Left lobe of liver (tissue), 2 donors: ENCODE measurements around the gene PSMG1. TPM values are rescaled to one million over a fixed set of nuclear protein-coding genes. Genes with fewer than 3 reads are reported as not detected.
"Not testable (repeated sequence)": the region's sequence is repeated elsewhere in the genome, so short reads cannot be mapped to it uniquely, and the experiment has no call there.

Source experiments
- ATAC-seq: fragments of 200-7000 bp; cut with Tn5 transposase; one replicate; pipeline ENCODE4 v1.9.1; 2020; ENCODE audit warnings: mild to moderate bottlenecking, moderate library complexity
- DNase-seq: peaks from one replicate; pipeline ENCODE4 v3.0.0-alpha.2; 2020; ENCODE audit warnings: low spot score
- total RNA-seq: library from RNA; stranded (reverse); gene quantifications from one replicate; pipeline ENCODE4 v1.2.1, GENCODE V29; 2021
- donor health status: DM: no; HTN: no; CAD: no; lungs with moderate emphysema.
- donor health status: DM: no; HTN: yes; CAD: no.

The PSMG1 gene
- total RNA-seq, 1 donor from 2014 or later: 18.2 TPM

DNA sequence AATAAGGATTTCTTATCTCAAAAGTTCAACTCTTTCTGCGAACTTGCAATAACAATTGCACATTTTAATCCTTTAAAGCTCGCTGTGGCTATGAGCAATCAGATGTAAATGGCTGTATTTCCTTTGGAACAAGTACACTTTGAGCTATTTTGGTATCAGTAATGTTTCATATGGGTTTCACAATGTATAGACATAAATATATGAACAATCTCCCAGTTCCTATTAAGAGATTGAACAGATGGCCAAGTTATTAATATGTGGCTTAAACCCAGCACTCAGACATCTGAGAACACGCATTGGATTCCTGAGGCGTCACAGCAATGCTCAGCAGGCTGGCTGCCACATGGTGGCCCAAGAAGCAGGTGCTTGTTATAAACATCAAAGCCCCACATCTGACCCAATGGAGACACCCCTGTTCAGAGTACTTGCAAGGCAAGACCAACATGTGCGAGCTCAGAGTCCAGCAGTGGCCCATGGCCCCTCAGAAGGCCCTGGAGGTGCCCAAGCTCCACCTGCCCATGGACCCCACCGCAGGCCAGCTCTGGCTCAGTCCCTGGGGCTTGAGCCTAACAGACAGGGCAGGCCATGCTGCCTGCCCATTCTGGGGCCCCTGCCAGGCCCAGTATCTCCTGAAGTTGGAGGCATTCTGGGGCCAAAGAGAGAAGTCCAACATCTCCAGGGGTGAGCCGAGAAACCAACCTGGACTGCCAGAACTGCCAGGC, 23.7 kb downstream of the PSMG1 start:
- DNase-seq: no peak
- ATAC-seq: no peak

DNA sequence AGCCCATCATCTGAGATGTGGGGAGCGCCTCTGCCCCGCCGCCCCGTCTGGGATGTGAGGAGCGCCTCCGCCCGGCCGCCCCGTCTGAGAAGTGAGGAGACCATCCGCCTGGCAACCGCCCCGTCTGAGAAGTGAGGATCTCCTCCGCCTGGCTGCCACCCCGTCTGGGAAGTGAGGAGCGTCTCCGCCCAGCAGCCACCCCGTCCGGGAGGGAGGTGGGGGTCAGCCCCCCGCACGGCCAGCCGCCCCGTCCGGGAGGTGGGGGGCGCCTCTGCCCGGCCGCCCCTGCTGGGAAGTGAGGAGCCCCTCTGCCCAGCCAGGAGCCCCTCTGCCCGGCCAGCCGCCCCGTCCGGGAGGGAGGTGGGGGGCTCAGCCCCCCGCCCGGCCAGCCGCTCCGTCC, 26.0 kb downstream of the PSMG1 start:
- DNase-seq, ATAC-seq: not testable (repeated sequence)

DNA sequence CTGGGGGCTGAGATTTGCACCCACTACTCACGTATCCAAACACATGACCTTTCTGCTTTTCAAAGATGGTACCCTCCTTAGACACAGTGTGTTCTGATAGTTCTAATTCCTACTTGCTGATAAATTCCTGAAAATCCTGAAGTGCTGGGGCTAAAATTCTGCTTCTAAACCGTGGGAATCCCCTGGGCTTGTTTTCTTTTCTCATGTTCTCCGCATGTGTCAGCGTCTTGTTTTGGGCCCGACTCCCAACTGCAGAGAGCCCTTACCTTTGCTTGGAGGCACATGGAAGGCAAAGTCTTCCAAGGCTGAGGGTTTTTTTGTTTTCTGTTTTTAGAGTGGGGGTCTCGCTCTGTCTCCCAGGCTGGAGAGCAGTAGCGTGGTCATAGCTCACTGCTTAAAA, 27.2 kb downstream of the PSMG1 start:
- ATAC-seq: no peak
- no peak for DNase-seq

DNA sequence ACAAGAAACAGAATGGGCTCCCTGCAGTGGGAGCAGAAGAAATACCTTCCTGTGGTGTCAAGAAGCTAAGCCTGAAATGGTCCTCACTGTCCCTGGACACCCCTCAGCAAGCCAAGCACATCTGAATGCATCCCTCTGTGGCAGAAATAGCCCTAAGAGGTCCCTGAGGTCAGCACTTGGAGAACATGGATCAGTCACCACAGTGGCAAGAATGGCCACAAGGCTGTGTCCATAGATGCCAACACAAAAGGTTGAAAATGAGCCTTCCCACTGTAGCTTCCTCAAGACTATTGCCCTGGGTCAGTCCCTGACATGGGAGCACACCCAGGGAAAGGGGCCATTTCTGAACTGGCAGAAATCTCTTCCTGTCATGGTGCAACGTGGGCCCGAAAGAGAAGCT, 27.7 kb downstream of the PSMG1 start:
- DNase-seq (no peak), ATAC-seq (no peak)

DNA sequence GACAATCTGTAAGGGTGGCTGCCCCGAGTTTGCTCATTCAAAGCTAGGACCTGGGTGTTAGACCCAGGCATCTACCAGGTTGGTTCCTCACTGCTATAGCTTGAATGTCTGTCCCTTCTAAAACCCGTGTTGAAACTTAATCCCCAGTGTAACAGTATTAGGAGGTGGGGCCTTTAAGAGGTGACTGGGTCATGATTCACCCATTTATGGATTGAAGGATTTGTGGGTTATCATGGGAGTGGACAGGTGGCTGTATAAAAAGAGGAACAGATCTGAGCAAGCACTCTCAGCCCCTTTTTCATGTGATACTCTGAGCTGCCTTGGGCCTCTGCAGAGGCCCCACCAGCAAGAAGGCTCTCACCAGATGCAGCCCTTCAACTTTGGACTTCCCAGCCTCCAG, 29.4 kb downstream of the PSMG1 start:
- DNase-seq (no peak), ATAC-seq (no peak)

DNA sequence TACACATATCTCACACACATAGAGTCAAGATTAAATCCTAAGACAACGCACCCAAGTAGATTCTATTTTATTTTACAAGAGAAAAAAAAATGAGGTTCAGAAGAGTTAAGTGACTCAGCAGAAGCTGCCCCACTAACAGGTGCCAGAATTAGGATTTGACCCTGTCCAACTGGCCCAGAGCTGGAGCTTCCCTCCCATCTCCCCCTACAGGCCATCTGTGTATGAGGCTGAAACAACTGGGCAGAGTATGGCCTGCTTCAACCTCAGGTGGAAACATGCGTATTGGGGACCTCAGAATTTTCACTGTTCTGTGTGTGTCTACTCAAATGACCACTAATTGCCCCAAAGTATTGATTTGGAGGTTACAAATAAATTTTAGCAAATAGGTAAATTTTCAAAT, 29.9 kb downstream of the PSMG1 start:
- peak; percentile 95 for ATAC-seq
- DNase-seq: no peak

DNA sequence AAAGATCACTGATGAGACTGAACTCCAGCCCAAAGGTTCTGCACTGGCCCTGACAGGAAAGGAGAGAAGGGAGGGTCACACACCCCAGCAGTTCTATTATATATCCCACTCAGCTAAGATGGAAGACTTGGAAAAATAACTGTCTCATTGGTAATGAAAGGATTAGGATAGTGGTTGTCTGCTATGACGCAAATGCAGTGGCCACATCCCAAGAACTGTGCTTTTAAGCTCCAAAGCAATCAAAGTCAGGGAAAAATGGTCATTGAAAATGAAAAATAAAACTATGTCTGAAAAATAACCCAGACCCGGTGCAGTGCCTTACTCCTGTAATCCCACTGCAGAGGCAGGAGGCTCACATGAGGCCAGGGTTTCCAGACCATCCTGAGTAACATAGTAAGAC, 31.0 kb downstream of the PSMG1 start:
- ATAC-seq (no peak), DNase-seq (no peak)

DNA sequence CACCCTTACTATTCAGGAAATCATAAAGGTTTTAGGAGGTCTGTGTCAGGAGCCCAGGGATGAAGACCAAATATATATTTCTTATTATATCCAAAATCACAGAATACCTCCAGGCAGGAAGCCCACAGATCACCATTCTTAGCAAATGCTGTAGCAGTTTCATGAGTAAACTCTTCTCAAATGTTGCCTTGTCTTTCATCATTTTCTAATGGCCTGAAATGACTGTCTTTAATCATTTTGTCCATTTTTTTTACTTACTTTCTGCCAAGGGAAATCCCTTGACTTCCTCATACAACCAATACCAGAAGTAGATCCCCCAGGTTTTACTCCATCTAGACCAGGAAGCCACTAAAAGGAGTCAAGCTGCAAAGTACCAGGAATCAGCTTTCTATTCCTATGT, 32.4 kb downstream of the PSMG1 start:
- no peak for DNase-seq
- no peak for ATAC-seq

DNA sequence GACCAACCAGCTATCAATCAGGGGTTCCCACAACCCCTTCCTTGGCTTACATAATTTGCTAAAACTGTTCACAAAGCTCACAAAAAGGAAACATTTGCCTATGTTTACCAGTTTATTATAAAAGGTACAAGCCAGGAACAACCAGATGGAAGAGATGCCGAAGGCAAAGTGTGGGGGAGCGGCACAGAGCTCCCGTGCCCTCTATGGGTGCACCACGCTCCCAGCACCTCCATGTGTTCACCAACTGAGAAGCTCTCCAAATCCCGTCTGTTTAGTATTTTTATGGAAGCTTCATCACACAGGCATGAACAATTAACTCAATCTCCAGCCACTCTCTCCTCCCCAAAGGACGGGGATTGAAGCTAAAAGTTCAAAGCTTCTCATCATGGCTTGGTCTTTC, 32.9 kb downstream of the PSMG1 start:
- no peak for ATAC-seq

DNA sequence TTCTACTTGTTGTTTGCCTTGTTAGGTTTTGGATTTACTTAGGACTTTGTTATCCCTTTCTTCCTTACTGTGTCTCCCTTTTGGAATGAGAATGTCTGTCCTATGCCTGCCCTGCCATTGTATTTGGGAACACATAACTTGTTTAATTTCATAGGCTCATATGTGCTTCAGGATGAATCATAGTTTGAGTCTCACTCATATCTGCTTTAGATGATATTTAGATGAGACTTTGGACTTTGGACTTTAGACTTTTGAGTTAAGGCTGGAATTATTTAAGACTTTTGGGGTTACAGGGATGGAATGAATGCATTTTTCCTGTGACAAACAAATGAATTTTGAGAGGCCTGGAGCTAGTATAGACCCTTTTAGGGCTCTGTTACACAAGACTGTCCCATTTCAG, 33.4 kb downstream of the PSMG1 start:
- ATAC-seq (no peak), DNase-seq (no peak)

More for the DNA sequence above, 32.9 kb downstream of the PSMG1 start:
- DNase-seq: no peak

- DNase-seq: no peak
- no peak for ATAC-seq
Measured at GRCh38 chr21:39148975-39149374, 34.3 kb downstream of the PSMG1 start.

DNA sequence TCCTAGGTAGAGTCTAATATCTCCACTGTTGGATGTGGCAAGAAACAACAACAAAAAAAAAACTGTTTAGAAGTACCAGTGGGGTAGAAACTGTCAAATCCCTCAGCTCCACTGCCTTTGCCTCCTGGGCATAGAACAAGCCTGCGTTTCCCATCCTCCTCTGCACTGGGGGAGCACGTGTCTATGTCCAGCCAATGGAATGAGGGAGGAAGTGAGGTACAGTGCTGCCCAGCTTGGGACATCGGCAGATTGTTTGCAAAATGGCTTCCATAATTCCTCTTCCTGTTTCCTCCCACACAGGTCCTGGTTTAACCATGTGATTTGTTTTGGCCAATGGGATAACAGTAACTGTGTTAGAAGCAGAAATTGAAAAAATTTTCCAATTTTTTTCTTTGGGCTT, 39.1 kb downstream of the PSMG1 start:
- no peak for ATAC-seq
- DNase-seq: no peak

DNA sequence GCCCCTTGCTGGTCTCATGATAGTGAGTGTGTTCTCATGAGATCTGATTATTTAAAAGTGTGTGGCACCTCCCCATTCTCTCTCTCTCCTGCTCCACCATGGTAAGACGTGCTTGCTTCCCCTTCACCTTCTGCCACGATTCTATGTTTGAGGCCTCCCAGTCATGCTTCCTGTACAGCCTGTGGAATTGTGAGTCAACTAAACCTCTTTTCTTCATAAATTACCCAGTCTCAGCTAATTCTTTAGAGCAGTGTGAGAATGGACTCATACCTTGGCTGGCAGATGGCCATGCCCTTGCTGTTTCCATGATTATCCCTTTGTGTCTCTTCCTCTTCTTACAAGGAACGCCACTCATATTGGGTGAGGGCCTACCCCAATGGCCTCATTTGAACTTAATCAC, 40.3 kb downstream of the PSMG1 start:
- ATAC-seq (no peak), DNase-seq (no peak)

GRCh38 chr21:39141502-39141901, 41.7 kb downstream of the PSMG1 start:
- ATAC-seq (no peak), DNase-seq (no peak)

- DNase-seq (peak; percentile 33), ATAC-seq (peak; percentile 44)
Measured at GRCh38 chr21:39137248-39138178, 45.7 kb downstream of the PSMG1 start.

GRCh38 chr21:39136711-39137110, 46.5 kb downstream of the PSMG1 start:
- DNase-seq: peak; percentile 37
- no peak for ATAC-seq

GRCh38 chr21:39136138-39136537, 47.1 kb downstream of the PSMG1 start:
- not testable (repeated sequence) for DNase-seq
- peak; percentile 67 for ATAC-seq

DNA sequence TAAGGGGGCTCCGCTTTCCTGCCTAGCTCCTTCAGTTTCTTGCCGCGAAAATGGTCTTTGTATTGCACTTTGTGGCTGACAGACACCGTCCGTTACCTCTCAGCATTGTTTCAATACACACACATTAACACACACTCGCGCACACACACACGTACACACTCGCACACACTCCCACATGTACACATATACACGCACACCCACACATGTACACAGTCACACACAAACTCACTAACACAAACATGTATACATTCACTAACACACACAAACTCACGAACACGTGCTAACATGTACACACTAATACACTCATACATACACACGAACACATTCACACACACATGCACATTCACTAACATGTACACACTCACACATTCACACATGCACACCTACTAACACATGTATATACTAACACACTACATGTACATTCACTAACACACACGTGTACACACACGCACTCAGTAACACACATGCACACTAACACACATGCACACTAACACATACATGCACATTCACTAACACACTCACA, 48.9 kb downstream of the PSMG1 start:
- DNase-seq (no peak), ATAC-seq (no peak)

DNA sequence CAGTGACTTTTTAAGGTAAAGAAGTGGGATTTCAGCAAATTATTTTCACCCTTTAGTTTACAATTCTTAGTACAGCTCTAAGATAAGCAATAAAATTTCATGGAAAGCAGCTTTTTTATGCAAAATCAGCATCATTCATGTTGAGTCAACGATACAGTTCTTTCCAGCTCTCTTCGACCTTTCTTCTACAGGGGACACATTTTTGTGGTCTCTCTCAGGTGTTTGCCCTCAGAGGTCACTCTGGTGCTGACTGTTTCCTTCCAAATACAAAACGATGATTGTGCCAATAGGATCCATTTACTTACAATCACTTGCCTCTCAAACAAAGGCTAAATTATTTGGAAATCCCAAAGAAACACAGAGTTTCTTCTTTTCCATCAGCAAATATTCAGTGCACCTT, 51.0 kb downstream of the PSMG1 start:
- ATAC-seq (no peak), DNase-seq (no peak)

DNA sequence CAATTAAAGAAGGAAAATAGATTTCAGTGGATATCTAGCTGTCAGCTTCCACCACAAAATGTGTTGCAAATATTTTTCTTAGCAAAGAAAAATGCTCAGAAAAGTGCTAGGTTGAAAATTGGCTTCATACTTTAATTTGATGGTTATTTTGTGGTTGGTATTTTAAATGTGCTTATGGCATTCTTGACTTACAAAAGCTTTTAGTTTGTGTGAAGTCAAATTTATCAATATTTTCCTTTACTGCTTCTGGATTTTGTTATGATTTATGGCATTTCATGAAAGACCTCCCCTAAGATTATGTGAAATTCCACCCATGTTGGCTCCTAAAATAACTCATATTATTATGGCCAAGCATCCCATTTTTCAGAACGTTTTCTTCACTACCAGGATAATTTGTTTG, 51.5 kb downstream of the PSMG1 start:
- ATAC-seq: no peak
- DNase-seq: no peak

- DNase-seq: no peak
- ATAC-seq: no peak
Measured at GRCh38 chr21:39127506-39127905, 55.7 kb downstream of the PSMG1 start.

DNA sequence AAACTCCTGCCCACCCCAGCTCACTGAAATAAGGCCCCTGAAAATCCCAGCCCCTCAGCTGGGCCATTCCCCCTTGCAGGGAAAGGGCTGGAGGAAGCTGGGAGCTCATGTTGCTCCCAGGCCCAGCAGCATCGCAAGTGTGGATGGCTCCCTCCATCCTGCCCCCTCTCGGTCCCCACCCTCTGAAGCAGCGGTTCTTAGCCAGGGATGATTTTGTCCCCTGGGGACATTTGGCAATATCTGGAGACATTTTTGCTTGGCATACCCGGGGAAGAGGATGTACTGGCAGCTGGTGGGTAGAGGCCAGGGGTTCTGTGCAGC, 56.8 kb downstream of the PSMG1 start:
- DNase-seq (no peak), ATAC-seq (no peak)
